IPS-18a (cell line): ENCODE measurements around the gene SLC39A1.

Experiments used
- H3K27ac ChIP-seq: one replicate; pipeline ENCODE4 v1.5.1; 2013; ENCODE audit warnings: low read length
- H3K27me3 ChIP-seq: one replicate; pipeline ENCODE4 v1.6.1; 2013; ENCODE audit warnings: mild to moderate bottlenecking, low read length; ENCODE audit not compliant: control insufficient read depth, insufficient read depth
- H3K36me3 ChIP-seq: one replicate; pipeline ENCODE4 v1.6.1; 2013; ENCODE audit warnings: low read depth, low read length; ENCODE audit not compliant: control insufficient read depth
- H3K4me1 ChIP-seq: one replicate; pipeline ENCODE4 v1.6.1; 2013; ENCODE audit warnings: low read depth, low read length; ENCODE audit not compliant: control insufficient read depth
- H3K4me3 ChIP-seq: one replicate; pipeline ENCODE4 v1.5.1; 2013; ENCODE audit warnings: low read length
- H3K9ac ChIP-seq: one replicate; pipeline ENCODE4 v1.6.1; 2013; ENCODE audit warnings: mild to moderate bottlenecking, low read length, moderate library complexity
- H3K9me3 ChIP-seq: one replicate; pipeline ENCODE4 v1.6.1; 2013; ENCODE audit warnings: low read depth, low read length; ENCODE audit not compliant: control insufficient read depth

The SLC39A1 gene

GRCh38 chr1:153934746-153935145 is 28.6 kb downstream of the SLC39A1 start:
- Histone ChIP-seq H3K36me3 (peaks cover 58% of the 10 kb centered on the region), H3K4me3 (no peak overlapping the region), H3K4me1 (no peaks in the 10 kb centered on the region), H3K9me3 (no peaks in the 10 kb centered on the region), H3K27ac (no peak overlapping the region), H3K27me3 (no peaks in the 10 kb centered on the region), H3K9ac (no peak overlapping the region)

- H3K4me1 ChIP-seq, result no peaks in the 10 kb centered on the region
- H3K27me3 ChIP-seq, result no peaks in the 10 kb centered on the region
- H3K9me3 ChIP-seq, result no peaks in the 10 kb centered on the region
- H3K36me3 ChIP-seq, result peaks cover 59% of the 10 kb centered on the region
- no peak overlapping the region for H3K27ac ChIP-seq
- no peak overlapping the region for H3K9ac ChIP-seq
- no peak overlapping the region for H3K4me3 ChIP-seq
These were observed 29.4 kb downstream of the SLC39A1 start for GRCh38 chr1:153933955-153934354.

- Histone ChIP-seq H3K27ac (no peak overlapping the region), H3K4me3 (no peak overlapping the region), H3K27me3 (no peaks in the 10 kb centered on the region), H3K9ac (no peak overlapping the region), H3K4me1 (no peaks in the 10 kb centered on the region), H3K36me3 (peaks cover 59% of the 10 kb centered on the region), H3K9me3 (no peaks in the 10 kb centered on the region)
These were observed 29.9 kb downstream of the SLC39A1 start for GRCh38 chr1:153933430-153933829.

- H3K9me3 ChIP-seq, result no peaks in the 10 kb centered on the region
- H3K27me3 ChIP-seq, result no peaks in the 10 kb centered on the region
- no peak overlapping the region for H3K4me3 ChIP-seq
- no peak overlapping the region for H3K9ac ChIP-seq
- no peaks in the 10 kb centered on the region for H3K4me1 ChIP-seq
- H3K27ac ChIP-seq, result no peak overlapping the region
- peaks cover 52% of the 10 kb centered on the region for H3K36me3 ChIP-seq
These were observed 30.9 kb downstream of the SLC39A1 start for GRCh38 chr1:153932156-153933131.

- Histone ChIP-seq H3K4me1 (no peaks in the 10 kb centered on the region), H3K4me3 (no peak overlapping the region), H3K27me3 (no peaks in the 10 kb centered on the region), H3K9me3 (no peaks in the 10 kb centered on the region), H3K9ac (no peak overlapping the region), H3K36me3 (peaks cover 31% of the 10 kb centered on the region), H3K27ac (no peak overlapping the region)
These were observed 33.1 kb downstream of the SLC39A1 start for GRCh38 chr1:153929981-153930948.

- no peak overlapping the region for H3K4me3 ChIP-seq
- no peak overlapping the region for H3K9ac ChIP-seq
- H3K36me3 ChIP-seq, result peaks cover 26% of the 10 kb centered on the region
- no peaks in the 10 kb centered on the region for H3K9me3 ChIP-seq
- H3K27ac ChIP-seq, result no peak overlapping the region
- H3K4me1 ChIP-seq, result no peaks in the 10 kb centered on the region
- H3K27me3 ChIP-seq, result no peaks in the 10 kb centered on the region
These were observed 33.9 kb downstream of the SLC39A1 start for GRCh38 chr1:153929426-153929825.

- Histone ChIP-seq H3K36me3 (peaks cover 21% of the 10 kb centered on the region), H3K9me3 (no peaks in the 10 kb centered on the region), H3K27me3 (no peaks in the 10 kb centered on the region), H3K9ac (no peak overlapping the region), H3K4me1 (no peaks in the 10 kb centered on the region), H3K27ac (no peak overlapping the region), H3K4me3 (no peak overlapping the region)
These were observed 34.5 kb downstream of the SLC39A1 start for GRCh38 chr1:153928791-153929341.

- no peak overlapping the region for H3K27ac ChIP-seq
- no peaks in the 10 kb centered on the region for H3K27me3 ChIP-seq
- no peaks in the 10 kb centered on the region for H3K4me1 ChIP-seq
- no peak overlapping the region for H3K9ac ChIP-seq
- H3K4me3 ChIP-seq, result no peak overlapping the region
- H3K9me3 ChIP-seq, result no peaks in the 10 kb centered on the region
- peaks cover 20% of the 10 kb centered on the region for H3K36me3 ChIP-seq
These were observed 35.1 kb downstream of the SLC39A1 start for GRCh38 chr1:153928245-153928644.

- Histone ChIP-seq H3K27me3 (no peaks in the 10 kb centered on the region), H3K9ac (no peak overlapping the region)
These were observed 36.9 kb downstream of the SLC39A1 start for GRCh38 chr1:153926405-153926804.

GRCh38 chr1:153922972-153923925 is 40.1 kb downstream of the SLC39A1 start, which contains the start of gene GATAD2B:
Gene GATAD2B (minus strand): TSS chr1:153922972. CDS start chr1:153828347, 94,625 bp downstream.
- no peaks in the 10 kb centered on the region for H3K36me3 ChIP-seq
- peak within 1 kb of the TSS; percentile 93 for H3K27ac ChIP-seq
- H3K4me3 ChIP-seq, result peak within 1 kb of the TSS; percentile 98
- no peaks in the 10 kb centered on the region for H3K27me3 ChIP-seq
- H3K9ac ChIP-seq, result peak within 1 kb of the TSS; percentile 96
- H3K9me3 ChIP-seq, result no peaks in the 10 kb centered on the region
- H3K4me1 ChIP-seq, result peaks cover 15% of the 10 kb centered on the region

More at GRCh38 chr1:153926405-153926804, 36.9 kb downstream of the SLC39A1 start:
- Histone ChIP-seq H3K27ac (no peak overlapping the region), H3K4me3 (no peak overlapping the region), H3K9me3 (no peaks in the 10 kb centered on the region), H3K4me1 (peaks cover 1% of the 10 kb centered on the region), H3K36me3 (peaks cover 8% of the 10 kb centered on the region)
